PC-3 (cell line): ENCODE data around the gene MYO3B.

Experiments used
- EZH2 ChIP-seq: fragments of 300-600 bp; sonication (generic); IDR thresholded peaks from one replicate; pipeline ENCODE4 v1.6.1; 2017; ENCODE audit warnings: antibody characterized with exemption, mild to moderate bottlenecking, low read length; ENCODE audit not compliant: unreplicated experiment
- TF ChIP-seq, protein P1 (sequence below): fragments of 300-600 bp; sonication (generic); conservative IDR thresholded peaks from 2 replicates; pipeline ENCODE4 v1.5.1; 2017; ENCODE audit warnings: antibody characterized with exemption, low read depth, mild to moderate bottlenecking, low read length

DNA sequence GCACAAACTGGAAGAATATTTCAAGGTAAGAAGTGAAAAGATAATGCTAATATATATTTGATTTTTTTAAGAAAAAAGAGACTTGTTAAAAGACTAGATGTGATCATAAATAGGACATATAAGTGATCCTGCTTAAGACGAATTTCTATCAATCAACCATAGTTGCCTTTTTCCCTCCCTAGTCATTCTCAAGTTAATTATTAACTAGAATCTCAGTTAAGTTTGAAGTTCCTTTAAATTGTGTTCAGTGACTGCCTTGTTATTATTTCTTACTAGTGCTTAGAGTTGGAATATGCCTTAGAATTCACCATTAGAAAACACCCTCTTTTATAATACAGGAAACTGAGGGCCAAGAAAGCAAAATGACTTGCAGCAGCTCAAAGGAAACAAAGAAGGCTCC, 395.7 kb downstream of the MYO3B start:
- TF ChIP-seq, protein P1, sequence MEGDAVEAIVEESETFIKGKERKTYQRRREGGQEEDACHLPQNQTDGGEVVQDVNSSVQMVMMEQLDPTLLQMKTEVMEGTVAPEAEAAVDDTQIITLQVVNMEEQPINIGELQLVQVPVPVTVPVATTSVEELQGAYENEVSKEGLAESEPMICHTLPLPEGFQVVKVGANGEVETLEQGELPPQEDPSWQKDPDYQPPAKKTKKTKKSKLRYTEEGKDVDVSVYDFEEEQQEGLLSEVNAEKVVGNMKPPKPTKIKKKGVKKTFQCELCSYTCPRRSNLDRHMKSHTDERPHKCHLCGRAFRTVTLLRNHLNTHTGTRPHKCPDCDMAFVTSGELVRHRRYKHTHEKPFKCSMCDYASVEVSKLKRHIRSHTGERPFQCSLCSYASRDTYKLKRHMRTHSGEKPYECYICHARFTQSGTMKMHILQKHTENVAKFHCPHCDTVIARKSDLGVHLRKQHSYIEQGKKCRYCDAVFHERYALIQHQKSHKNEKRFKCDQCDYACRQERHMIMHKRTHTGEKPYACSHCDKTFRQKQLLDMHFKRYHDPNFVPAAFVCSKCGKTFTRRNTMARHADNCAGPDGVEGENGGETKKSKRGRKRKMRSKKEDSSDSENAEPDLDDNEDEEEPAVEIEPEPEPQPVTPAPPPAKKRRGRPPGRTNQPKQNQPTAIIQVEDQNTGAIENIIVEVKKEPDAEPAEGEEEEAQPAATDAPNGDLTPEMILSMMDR = no peak
- TF ChIP-seq EZH2 = no peak
